ENCODE results near the gene EPC1.

The EPC1 gene

GRCh38 chr10:32298075-32298812, 48.7 kb downstream of the EPC1 start (continued):
- TF ChIP-seq PPARA (CRISPR knock-in tag; IDR thresholded peaks at IDR 0.05; ENCODE audit: borderline replicate concordance) (no peak), SNAI2 (CRISPR knock-in tag; IDR thresholded peaks at IDR 0.05) (no peak), BACH2 (CRISPR knock-in tag; IDR thresholded peaks at IDR 0.05; ENCODE audit: borderline replicate concordance) (no peak)

GRCh38 chr10:32295027-32295426, 51.9 kb downstream of the EPC1 start:
- TF ChIP-seq TSHZ2 (CRISPR knock-in tag; IDR thresholded peaks at IDR 0.05) (no peak), ZC3H10 (CRISPR knock-in tag; IDR thresholded peaks at IDR 0.05) (no peak), ARNTL (CRISPR knock-in tag; IDR thresholded peaks at IDR 0.05; ENCODE audit: borderline replicate concordance, low read depth) (no peak), CREB5 (CRISPR knock-in tag; IDR thresholded peaks at IDR 0.05; ENCODE audit: low read depth) (no peak), PATZ1 (CRISPR knock-in tag; IDR thresholded peaks at IDR 0.05; ENCODE audit: borderline replicate concordance) (no peak), ZNF70 (CRISPR knock-in tag; IDR thresholded peaks at IDR 0.05) (no peak), BACH2 (CRISPR knock-in tag; IDR thresholded peaks at IDR 0.05; ENCODE audit: borderline replicate concordance) (no peak)
- no peak for ATAC-seq

GRCh38 chr10:32293581-32293980, 53.4 kb downstream of the EPC1 start:
- ATAC-seq = no peak
- no peak for TF ChIP-seq CSDC2 (CRISPR knock-in tag; IDR thresholded peaks at IDR 0.05)
- TF ChIP-seq ISL1 (CRISPR knock-in tag; IDR thresholded peaks at IDR 0.05) = no peak
- TF ChIP-seq TSHZ2 (CRISPR knock-in tag; IDR thresholded peaks at IDR 0.05) = no peak
- TF ChIP-seq ZC3H10 (CRISPR knock-in tag; IDR thresholded peaks at IDR 0.05) = no peak
- TF ChIP-seq GLIS3 (CRISPR knock-in tag; IDR thresholded peaks at IDR 0.05) = no peak
- no peak for TF ChIP-seq ZNF8 (CRISPR knock-in tag; IDR thresholded peaks at IDR 0.05)
- TF ChIP-seq TOX (CRISPR knock-in tag; IDR thresholded peaks at IDR 0.05; ENCODE audit: borderline replicate concordance) = no peak
- TF ChIP-seq ARNTL (CRISPR knock-in tag; IDR thresholded peaks at IDR 0.05; ENCODE audit: borderline replicate concordance, low read depth) = no peak
- no peak for TF ChIP-seq BACH2 (CRISPR knock-in tag; IDR thresholded peaks at IDR 0.05; ENCODE audit: borderline replicate concordance)
- TF ChIP-seq ZFP3 (CRISPR knock-in tag; IDR thresholded peaks at IDR 0.05) = no peak
- TF ChIP-seq PATZ1 (CRISPR knock-in tag; IDR thresholded peaks at IDR 0.05; ENCODE audit: borderline replicate concordance) = no peak
- no peak for TF ChIP-seq ZNF70 (CRISPR knock-in tag; IDR thresholded peaks at IDR 0.05)
- no peak for TF ChIP-seq OSR1 (CRISPR knock-in tag; IDR thresholded peaks at IDR 0.05)
- no peak for TF ChIP-seq RARB (CRISPR knock-in tag; IDR thresholded peaks at IDR 0.05)
- no peak for TF ChIP-seq CREB5 (CRISPR knock-in tag; IDR thresholded peaks at IDR 0.05; ENCODE audit: low read depth)
- no peak for TF ChIP-seq TCF4 (CRISPR knock-in tag; IDR thresholded peaks at IDR 0.05; ENCODE audit: borderline replicate concordance)
- TF ChIP-seq ZFP30 (CRISPR knock-in tag; IDR thresholded peaks at IDR 0.05) = no peak
- TF ChIP-seq PPARA (CRISPR knock-in tag; IDR thresholded peaks at IDR 0.05; ENCODE audit: borderline replicate concordance) = no peak

Measured in SK-N-SH treated with all-trans-retinoic acid at 6 μM for 48 hours (cell line).